ENCODE data around the gene PODN.

PODN gene

DNA sequence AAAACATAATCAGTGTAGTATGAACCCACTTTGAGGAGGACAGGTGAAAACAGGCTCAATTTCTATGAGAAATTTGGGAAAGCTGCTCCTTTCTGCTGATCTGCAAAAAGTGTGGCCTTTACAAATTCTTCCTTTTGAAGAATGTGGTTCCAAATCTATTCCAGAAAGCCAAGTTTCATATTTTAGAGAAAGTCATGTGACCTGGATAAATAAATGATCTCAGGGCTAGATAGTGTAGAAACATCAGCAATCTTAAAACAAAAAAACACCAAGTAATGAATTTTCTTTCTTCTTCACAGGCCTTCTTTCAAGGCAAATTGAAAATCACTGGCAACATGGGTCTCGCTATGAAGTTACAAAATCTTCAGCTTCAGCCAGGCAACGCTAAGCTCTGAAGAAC, 11.7 kb upstream of the PODN start:
- in situ Hi-C loops (cut with MboI; ENCODE audit: low sequenced_read_pairs): no loop called here

DNA sequence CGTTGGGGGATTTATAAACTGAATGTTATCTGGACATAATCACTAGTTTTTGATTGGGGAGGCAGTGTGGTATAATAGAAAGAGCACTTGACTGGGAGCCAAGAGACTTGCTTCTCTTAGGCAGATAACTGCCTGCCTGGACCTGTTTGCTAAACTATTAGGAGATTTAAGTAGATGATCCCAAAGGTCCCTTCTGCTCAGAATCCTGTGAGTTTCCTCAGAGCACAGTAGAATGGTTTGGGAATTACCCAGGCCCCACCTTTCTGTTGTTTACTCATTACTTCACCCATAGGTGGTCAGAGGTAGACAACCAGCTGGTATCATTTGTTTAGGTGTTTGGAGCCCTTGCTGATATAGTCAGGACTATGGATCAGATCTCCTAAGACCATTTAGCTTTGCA, 10.3 kb upstream of the PODN start:
- in situ Hi-C loops (cut with MboI; ENCODE audit: low sequenced_read_pairs): no loop called here

DNA sequence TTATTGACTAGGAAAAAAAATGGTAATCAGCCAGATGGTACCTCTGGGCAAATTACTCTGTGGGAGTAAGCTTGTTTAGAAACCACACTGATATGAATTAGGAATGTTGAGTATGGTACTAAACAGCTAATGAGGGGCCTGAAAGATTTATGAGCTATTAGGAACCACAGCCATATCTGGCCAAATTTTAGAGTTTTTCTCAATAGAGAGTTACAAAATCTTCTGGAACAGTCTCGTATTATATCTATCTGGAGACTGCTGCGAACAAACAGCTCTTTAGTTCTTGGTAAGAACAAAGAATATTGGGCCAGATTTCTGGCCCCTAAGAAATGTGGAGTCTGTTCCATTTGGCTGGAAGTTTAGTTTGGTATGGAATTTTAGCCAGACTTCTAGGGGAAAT, 4.9 kb upstream of the PODN start:
- in situ Hi-C loops (cut with MboI; ENCODE audit: low sequenced_read_pairs): no loop called here

GRCh38 chr1:53060579-53060978, 1.4 kb upstream of the PODN start:
- in situ Hi-C loops (cut with MboI; ENCODE audit: low sequenced_read_pairs): no loop called here

- in situ Hi-C loops (cut with MboI; ENCODE audit: low sequenced_read_pairs): no loop called here
These were observed 722 bp upstream of the PODN start for GRCh38 chr1:53061123-53061858.

DNA sequence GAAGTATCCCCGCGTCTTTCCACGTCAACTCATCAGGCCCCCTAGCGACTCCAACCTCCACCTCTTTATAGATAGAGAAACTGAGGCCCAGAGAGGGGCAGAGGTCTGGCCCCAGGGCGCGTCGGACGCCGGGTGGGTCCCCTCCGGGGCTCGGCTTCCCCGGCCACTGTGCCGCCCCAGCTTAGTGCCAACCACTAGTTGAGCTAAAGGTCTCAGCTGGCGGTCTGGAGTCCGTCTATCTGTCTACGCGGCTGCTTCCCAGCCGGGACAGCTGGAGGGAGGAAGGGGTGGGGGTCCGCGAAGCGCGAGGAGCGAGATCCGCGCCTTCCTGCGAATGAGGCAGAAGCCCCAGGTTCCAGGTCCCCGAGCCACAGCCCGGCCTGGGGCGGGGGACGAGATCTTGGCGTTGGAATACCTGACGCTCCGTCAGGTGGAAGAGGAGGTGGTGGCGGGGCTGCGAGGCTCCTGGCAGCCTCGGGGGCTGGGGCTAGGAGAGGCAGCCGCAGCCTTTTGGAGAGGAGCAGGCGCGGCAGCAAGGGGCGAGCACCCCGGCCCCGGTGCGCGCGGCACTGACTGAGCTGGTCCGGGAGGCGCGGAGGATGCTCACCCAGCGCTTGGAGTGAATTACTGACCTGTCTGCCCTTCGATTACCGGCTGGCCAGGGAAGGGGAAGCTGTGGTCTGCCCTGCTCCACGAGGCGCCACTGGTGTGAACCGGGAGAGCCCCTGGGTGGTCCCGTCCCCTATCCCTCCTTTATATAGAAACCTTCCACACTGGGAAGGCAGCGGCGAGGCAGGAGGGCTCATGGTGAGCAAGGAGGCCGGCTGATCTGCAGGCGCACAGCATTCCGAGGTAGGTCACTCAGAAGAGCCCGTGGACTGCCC, 937 bp downstream of the PODN start:
- in situ Hi-C loops (cut with MboI; ENCODE audit: low sequenced_read_pairs): no loop called here

GRCh38 chr1:53063744-53064515, 1.9 kb downstream of the PODN start:
- in situ Hi-C loops (cut with MboI; ENCODE audit: low sequenced_read_pairs): no loop called here

GRCh38 chr1:53065391-53065790, 3.4 kb downstream of the PODN start:
- in situ Hi-C loops (cut with MboI; ENCODE audit: low sequenced_read_pairs): no loop called here

- in situ Hi-C loops (cut with MboI; ENCODE audit: low sequenced_read_pairs): no loop called here
These were observed 4.5 kb downstream of the PODN start for GRCh38 chr1:53066488-53066887.

- in situ Hi-C loops (cut with MboI; ENCODE audit: low sequenced_read_pairs): no loop called here
These were observed 5.1 kb downstream of the PODN start for GRCh38 chr1:53066891-53067738.

DNA sequence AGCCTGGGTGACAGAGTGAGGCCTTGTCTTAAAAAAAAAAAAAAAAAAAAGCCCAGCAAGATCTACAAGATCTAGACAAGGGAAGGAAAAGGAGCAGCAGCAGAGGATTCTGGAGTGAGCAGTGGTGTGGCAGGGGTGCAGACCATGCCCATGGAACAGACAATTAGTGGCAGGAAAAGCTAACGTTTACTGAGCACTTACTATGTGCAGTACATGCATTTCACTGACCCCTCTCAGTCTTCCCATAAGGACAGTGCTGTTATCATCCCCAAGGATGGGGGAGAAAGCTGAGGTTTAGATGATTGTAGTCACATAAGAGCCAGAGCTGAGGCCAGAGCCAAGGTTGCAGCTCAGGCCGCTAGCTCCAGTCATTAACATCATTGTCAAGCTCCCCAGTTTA, 5.9 kb downstream of the PODN start:
- in situ Hi-C loops (cut with MboI; ENCODE audit: low sequenced_read_pairs): no loop called here

- in situ Hi-C loops (cut with MboI; ENCODE audit: low sequenced_read_pairs): no loop called here
These were observed 6.5 kb downstream of the PODN start for GRCh38 chr1:53068314-53069099.

GRCh38 chr1:53069265-53069662, 7.3 kb downstream of the PODN start:
- in situ Hi-C loops (cut with MboI; ENCODE audit: low sequenced_read_pairs): no loop called here

DNA sequence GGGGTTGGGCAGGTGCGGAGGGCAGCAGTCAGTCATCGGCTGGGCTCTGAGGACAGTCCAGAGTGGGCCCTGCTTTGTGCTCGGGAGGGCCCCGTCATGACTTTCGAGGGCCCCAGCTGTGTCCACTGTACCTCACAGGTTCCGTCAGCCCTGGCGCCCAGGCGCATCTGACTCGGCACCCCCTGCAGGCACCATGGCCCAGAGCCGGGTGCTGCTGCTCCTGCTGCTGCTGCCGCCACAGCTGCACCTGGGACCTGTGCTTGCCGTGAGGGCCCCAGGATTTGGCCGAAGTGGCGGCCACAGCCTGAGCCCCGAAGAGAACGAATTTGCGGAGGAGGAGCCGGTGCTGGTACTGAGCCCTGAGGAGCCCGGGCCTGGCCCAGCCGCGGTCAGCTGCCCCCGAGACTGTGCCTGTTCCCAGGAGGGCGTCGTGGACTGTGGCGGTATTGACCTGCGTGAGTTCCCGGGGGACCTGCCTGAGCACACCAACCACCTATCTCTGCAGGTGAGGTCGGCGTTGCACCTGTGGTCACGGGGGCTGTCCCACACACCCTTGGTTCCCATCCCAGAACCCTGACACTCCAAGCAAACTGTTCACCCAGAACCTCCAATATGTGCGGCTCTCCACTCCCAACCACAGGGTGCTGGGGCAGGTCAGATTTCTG, 7.8 kb downstream of the PODN start:
- in situ Hi-C loops (cut with MboI; ENCODE audit: low sequenced_read_pairs): no loop called here

GRCh38 chr1:53070621-53071020, 8.6 kb downstream of the PODN start:
- in situ Hi-C loops (cut with MboI; ENCODE audit: low sequenced_read_pairs): no loop called here

DNA sequence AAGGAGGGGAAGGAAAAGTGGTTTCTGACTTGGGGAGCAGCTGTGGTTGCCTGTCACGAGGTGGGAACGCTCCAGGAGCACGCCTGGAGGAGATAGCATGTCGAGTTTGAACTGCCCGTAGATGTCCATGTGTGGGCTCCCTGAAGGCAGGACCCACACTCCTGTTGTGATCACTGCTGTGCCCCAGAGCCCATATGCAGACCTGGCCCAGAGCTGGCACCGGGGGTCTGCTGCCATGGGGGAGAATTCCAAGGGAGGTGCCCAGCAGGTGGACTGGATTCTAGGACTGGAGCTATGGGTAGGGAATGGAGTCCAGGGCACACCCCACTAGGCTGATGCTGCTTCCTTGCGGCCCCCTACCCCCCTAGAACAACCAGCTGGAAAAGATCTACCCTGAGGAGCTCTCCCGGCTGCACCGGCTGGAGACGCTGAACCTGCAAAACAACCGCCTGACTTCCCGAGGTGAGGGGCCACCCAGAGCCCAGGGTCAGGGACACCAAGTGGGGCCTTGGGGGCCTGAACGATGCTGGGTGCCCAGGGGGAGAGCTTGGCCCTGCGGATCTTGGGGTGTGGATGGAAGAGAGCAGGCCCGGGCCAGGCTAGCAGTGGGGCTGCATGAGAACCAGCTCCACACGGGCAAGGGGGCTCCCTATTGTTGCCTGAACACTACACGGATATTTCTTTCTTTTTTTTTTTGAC, 9.3 kb downstream of the PODN start:
- in situ Hi-C loops (cut with MboI; ENCODE audit: low sequenced_read_pairs): no loop called here

GRCh38 chr1:53071915-53072314, 9.9 kb downstream of the PODN start:
- in situ Hi-C loops (cut with MboI; ENCODE audit: low sequenced_read_pairs): no loop called here

DNA sequence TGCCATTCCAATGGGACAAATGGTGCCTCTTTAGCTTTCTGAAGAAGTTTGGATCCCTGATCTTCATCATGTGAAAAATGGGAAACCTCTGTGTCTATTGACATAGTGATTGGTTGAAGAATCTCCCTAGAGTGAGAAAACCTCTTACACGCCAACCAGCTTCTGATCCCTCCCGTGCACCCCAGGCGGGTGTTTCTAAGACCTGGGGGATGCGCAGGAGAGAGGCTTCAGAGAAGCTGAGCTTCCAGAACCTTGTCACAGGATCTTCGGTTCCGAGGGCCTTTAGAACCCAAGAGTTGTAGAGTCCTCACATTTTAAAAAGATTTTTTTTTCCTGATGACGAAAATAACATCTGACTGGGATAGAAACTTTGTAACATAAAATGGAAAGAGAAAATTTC, 11.3 kb downstream of the PODN start:
- in situ Hi-C loops (cut with MboI; ENCODE audit: low sequenced_read_pairs): no loop called here

- in situ Hi-C loops (cut with MboI; ENCODE audit: low sequenced_read_pairs): no loop called here
These were observed 11.9 kb downstream of the PODN start for GRCh38 chr1:53073868-53074311.
